ENCODE measurements around the gene ANO2.

Gene ANO2

DNA sequence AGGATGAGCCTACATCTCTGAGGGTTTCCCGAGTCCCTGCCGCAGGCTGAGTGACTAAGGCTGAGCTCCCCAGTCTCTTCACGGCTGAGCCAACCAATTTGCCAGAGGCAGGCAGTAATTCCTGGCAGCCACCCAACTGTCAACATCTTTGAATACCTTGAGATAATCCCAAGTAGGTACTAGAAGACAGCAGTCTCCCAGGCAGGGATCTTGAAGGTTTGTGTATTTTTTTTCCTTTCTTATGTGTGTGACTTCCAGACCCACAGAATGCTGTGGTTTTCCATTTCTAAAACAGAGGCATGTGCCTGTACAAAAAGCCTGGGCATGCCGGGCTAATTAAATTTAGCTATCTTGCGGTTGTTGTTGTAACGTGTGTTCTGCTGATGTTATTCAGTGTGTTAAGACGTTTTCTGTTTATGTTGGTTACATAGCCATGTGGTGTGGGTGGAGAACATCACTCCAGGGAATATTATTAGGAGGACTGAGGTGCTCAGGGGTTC, 155.5 kb downstream of the ANO2 start:
- no peak for DNase-seq (ENCODE audit: low read depth)
- H3K4me3 ChIP-seq (ENCODE audit: low read length): no peak overlapping the region
- TF ChIP-seq, protein P1, sequence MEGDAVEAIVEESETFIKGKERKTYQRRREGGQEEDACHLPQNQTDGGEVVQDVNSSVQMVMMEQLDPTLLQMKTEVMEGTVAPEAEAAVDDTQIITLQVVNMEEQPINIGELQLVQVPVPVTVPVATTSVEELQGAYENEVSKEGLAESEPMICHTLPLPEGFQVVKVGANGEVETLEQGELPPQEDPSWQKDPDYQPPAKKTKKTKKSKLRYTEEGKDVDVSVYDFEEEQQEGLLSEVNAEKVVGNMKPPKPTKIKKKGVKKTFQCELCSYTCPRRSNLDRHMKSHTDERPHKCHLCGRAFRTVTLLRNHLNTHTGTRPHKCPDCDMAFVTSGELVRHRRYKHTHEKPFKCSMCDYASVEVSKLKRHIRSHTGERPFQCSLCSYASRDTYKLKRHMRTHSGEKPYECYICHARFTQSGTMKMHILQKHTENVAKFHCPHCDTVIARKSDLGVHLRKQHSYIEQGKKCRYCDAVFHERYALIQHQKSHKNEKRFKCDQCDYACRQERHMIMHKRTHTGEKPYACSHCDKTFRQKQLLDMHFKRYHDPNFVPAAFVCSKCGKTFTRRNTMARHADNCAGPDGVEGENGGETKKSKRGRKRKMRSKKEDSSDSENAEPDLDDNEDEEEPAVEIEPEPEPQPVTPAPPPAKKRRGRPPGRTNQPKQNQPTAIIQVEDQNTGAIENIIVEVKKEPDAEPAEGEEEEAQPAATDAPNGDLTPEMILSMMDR (conservative IDR thresholded peaks at IDR 0.05; ENCODE audit: low read depth, low read length): no peak

GRCh38 chr12:5787828-5788227, 157.2 kb downstream of the ANO2 start:
- TF ChIP-seq, protein P1 (conservative IDR thresholded peaks at IDR 0.05; ENCODE audit: low read depth, low read length): no peak
- no peak overlapping the region for H3K4me3 ChIP-seq (ENCODE audit: low read length)
- DNase-seq (ENCODE audit: low read depth): no peak

DNA sequence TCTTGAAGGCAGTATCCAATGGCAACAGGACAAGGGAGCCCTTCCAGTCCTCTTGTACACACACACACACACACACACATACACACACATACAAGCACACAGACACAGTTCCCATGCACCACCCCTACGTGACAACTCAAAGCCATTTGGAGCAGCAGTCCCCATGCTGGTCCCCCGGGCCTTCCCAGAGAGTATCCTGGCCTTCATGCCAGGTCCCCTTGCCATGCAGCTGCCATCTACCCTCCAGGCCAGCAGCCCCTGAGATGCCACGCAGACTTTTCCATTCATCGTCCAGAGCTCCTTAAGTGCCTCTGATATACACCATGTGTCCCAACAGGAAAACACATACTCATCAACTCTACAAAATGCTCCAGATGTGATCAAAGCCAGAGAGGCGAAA, 159.5 kb downstream of the ANO2 start:
- DNase-seq (ENCODE audit: low read depth): no peak
- TF ChIP-seq, protein P1 (conservative IDR thresholded peaks at IDR 0.05; ENCODE audit: low read depth, low read length): no peak
- H3K4me3 ChIP-seq (ENCODE audit: low read length): no peak overlapping the region

- no peak overlapping the region for H3K4me3 ChIP-seq (ENCODE audit: low read length)
- TF ChIP-seq, protein P1 (conservative IDR thresholded peaks at IDR 0.05; ENCODE audit: low read depth, low read length): no peak
- no peak for DNase-seq (ENCODE audit: low read depth)
Measured at GRCh38 chr12:5784462-5785130, 160.5 kb downstream of the ANO2 start.

DNA sequence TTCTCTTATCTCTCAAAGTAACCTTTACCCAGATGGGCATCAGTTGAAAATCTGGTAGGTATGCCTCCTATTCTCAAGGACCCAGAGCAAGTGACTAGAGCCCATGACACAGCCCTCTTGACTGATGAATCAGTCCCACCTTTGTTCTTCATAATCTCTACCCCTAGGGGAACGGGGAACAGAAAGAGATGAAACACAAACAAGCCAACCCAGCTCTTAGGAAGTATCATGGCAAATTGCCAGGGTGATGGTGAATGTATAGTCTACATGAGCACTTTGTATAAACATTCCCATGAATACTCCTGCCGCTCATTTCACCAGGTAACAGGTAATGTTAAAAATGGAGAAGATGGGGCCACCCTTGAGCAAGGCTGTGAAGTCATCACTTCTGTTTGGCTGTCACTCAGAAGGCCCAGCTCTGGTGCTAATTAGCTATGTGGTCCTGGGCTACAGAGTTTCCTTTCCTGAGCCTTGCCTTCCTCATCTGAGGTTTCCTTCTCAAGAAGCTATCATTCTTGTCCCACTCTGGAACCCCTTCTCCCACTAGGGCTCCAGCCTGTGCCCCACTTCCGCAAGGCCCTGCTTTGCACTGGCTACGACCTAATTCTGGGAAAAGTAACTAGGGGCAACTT, 161.7 kb downstream of the ANO2 start:
- H3K4me3 ChIP-seq (ENCODE audit: low read length): no peak overlapping the region
- TF ChIP-seq, protein P1 (conservative IDR thresholded peaks at IDR 0.05; ENCODE audit: low read depth, low read length): no peak
- no peak for DNase-seq (ENCODE audit: low read depth)

GRCh38 chr12:5780536-5780935, 164.5 kb downstream of the ANO2 start:
- no peak overlapping the region for H3K4me3 ChIP-seq (ENCODE audit: low read length)
- TF ChIP-seq, protein P1 (conservative IDR thresholded peaks at IDR 0.05; ENCODE audit: low read depth, low read length): no peak
- DNase-seq (ENCODE audit: low read depth): no peak

GRCh38 chr12:5779401-5779800, 165.7 kb downstream of the ANO2 start:
- TF ChIP-seq, protein P1 (conservative IDR thresholded peaks at IDR 0.05; ENCODE audit: low read depth, low read length): no peak
- H3K4me3 ChIP-seq (ENCODE audit: low read length): no peak overlapping the region
- DNase-seq (ENCODE audit: low read depth): no peak
